GM12873 (cell line): ENCODE measurements around the gene ARMC8.

Experiments
- CTCF ChIP-seq: IDR thresholded peaks from 2 replicates; pipeline ENCODE4 v1.5.1; 2012; ENCODE audit warnings: low read depth, mild to moderate bottlenecking, moderate library complexity, low read length, control low read depth; ENCODE audit not compliant: insufficient read depth; ENCODE audit errors: missing control alignments

Gene ARMC8

GRCh38 chr3:138187296-138188012 lies at the start of gene ARMC8:
Gene ARMC8 (plus strand): TSS chr3:138187301. CDS start chr3:138187555, 254 bp downstream.
- TF ChIP-seq CTCF, result no peak

GRCh38 chr3:138137861-138138260 lies 49.2 kb upstream of the ARMC8 start:
- TF ChIP-seq CTCF, result no peak

GRCh38 chr3:138139691-138140090 lies 47.4 kb upstream of the ARMC8 start:
- TF ChIP-seq CTCF, result no peak

- TF ChIP-seq CTCF, result no peak
These were observed 46.2 kb upstream of the ARMC8 start for GRCh38 chr3:138140940-138141339.

- TF ChIP-seq CTCF, result no peak
These were observed 38.6 kb upstream of the ARMC8 start for GRCh38 chr3:138148503-138148902.

GRCh38 chr3:138154534-138154933 lies 32.6 kb upstream of the ARMC8 start:
- TF ChIP-seq CTCF, result no peak

GRCh38 chr3:138157743-138158142 lies 29.4 kb upstream of the ARMC8 start:
- TF ChIP-seq CTCF, result no peak
